ENCODE results near the gene RFESD.
"Not testable (repeated sequence)": the region's sequence is repeated elsewhere in the genome, so short reads cannot be mapped to it uniquely, and the experiment has no call there.

The RFESD gene

DNA sequence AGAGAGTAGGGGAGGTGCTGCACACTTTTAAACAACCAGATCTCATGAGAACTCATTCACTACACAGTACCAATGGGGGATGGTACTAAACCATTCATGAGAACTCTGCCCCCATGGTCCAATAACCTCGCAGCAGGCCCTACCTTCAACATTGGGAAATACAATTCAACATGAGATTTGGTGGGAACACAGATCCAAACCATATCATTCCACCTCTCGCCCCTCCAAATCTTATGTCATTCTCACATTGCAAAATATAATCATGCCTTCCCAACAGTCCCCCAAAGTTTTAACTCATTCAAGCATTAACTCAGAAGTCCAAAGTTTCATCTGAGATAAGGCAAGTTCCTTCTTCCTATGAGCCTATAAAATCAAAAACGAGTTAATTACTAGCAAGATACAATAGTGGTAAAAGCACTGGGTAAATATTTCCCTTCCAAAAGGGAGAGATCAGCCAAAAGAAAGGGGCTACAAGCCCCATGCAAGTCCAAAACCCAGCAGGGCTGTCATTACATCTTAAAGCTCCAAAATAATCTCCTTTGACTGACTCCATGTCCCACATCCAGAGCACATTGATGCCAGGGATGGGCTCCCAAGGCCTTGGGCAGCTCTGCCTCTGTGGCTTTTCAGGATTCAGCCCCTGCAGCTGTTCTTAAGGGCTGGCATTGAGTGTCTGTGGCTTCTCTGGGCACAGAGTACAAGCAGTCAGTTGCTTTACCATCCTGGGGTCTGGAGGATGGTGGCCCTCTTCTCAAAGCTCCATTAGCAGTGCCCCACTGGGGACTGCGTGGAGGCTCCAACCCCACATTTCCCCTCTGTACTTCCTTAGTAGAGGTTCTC, 18.4 kb upstream of the RFESD start:
- TF ChIP-seq, protein P1, sequence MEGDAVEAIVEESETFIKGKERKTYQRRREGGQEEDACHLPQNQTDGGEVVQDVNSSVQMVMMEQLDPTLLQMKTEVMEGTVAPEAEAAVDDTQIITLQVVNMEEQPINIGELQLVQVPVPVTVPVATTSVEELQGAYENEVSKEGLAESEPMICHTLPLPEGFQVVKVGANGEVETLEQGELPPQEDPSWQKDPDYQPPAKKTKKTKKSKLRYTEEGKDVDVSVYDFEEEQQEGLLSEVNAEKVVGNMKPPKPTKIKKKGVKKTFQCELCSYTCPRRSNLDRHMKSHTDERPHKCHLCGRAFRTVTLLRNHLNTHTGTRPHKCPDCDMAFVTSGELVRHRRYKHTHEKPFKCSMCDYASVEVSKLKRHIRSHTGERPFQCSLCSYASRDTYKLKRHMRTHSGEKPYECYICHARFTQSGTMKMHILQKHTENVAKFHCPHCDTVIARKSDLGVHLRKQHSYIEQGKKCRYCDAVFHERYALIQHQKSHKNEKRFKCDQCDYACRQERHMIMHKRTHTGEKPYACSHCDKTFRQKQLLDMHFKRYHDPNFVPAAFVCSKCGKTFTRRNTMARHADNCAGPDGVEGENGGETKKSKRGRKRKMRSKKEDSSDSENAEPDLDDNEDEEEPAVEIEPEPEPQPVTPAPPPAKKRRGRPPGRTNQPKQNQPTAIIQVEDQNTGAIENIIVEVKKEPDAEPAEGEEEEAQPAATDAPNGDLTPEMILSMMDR (IDR thresholded peaks at IDR 0.05; ENCODE audit: insufficient read depth, low read depth, low read length, missing control alignments) = no peak
- DNase-seq (ENCODE audit: low read depth) = no peak
- no peak overlapping the region for H3K4me3 ChIP-seq (ENCODE audit: low read depth, low read length)

GRCh38 chr5:95628933-95629332, 17.6 kb upstream of the RFESD start:
- H3K4me3 ChIP-seq (ENCODE audit: low read depth, low read length) = no peak overlapping the region
- TF ChIP-seq, protein P1 (IDR thresholded peaks at IDR 0.05; ENCODE audit: insufficient read depth, low read depth, low read length, missing control alignments) = no peak
- no peak for DNase-seq (ENCODE audit: low read depth)

- DNase-seq (ENCODE audit: low read depth) = no peak
- TF ChIP-seq, protein P1 (IDR thresholded peaks at IDR 0.05; ENCODE audit: insufficient read depth, low read depth, low read length, missing control alignments) = no peak
- H3K4me3 ChIP-seq (ENCODE audit: low read depth, low read length) = no peak overlapping the region
Measured at GRCh38 chr5:95630394-95630917, 16.1 kb upstream of the RFESD start.

DNA sequence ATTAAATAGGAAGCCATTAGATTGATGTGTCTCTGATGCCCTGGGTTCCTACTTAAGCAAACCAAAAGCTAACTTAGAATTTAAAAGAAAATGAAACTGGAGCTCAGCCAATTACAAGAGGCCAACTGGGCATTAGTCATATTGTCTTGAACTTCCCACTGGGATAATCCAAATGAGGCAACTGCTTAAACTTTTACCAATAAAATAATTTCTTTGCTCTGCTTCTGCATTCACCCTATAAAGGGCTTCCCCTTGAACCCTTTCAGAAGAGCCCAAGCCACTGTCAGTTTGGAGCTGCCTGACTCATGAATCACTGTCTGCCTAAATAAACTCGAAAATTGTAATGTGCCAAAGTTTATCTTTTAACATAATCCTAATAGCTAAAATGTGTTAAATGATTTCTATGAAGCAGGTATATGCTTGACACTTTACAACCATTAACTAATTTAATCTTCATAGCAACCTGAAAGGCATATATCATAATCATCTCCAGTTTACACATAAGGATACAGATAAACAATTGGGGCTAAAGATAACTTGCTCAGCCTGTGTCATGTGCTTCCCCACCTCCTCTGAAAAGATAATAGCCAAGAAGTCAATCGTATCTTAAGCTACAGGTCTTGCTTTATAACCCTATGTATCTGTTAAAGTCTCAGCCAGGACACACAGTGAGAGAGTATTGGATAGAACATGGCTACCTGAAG, 15.2 kb upstream of the RFESD start:
- TF ChIP-seq, protein P1 (IDR thresholded peaks at IDR 0.05; ENCODE audit: insufficient read depth, low read depth, low read length, missing control alignments) = no peak
- DNase-seq (ENCODE audit: low read depth) = no peak
- no peak overlapping the region for H3K4me3 ChIP-seq (ENCODE audit: low read depth, low read length)

- no peak overlapping the region for H3K4me3 ChIP-seq (ENCODE audit: low read depth, low read length)
- peak; percentile 75 for DNase-seq (ENCODE audit: low read depth)
- TF ChIP-seq, protein P1 (IDR thresholded peaks at IDR 0.05; ENCODE audit: insufficient read depth, low read depth, low read length, missing control alignments) = no peak
Measured at GRCh38 chr5:95631991-95632675, 14.4 kb upstream of the RFESD start.

DNA sequence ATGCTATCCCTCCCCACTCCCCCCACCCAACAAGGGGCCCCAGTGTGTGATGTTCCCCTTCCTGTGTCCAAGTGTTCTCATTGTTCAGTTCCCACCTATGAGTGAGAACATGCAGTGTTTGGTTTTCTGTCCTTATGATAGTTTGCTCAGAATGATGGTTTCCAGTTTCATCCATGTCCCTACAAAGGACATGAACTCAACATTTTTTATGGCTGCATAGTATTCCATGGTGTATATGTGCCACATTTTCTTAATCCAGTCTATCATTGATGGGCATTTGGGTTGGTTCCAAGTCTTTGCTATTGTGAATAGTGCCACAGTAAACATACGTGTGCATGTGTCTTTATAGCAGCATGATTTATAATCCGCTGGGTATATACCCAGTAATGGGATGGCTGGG, 13.6 kb upstream of the RFESD start:
- DNase-seq (ENCODE audit: low read depth); H3K4me3 ChIP-seq (ENCODE audit: low read depth, low read length): not testable (repeated sequence)

GRCh38 chr5:95633671-95634070, 12.9 kb upstream of the RFESD start:
- TF ChIP-seq, protein P1 (IDR thresholded peaks at IDR 0.05; ENCODE audit: insufficient read depth, low read depth, low read length, missing control alignments) = no peak
- DNase-seq (ENCODE audit: low read depth) = no peak

More at GRCh38 chr5:95633671-95634070, 12.9 kb upstream of the RFESD start:
- H3K4me3 ChIP-seq (ENCODE audit: low read depth, low read length) = no peak overlapping the region
